OCI-M1 (cell line): ENCODE measurements around the gene POR.
A peak's percentile ranks its signal among the peaks of the same experiment; 100 is the strongest.
"Not testable (repeated sequence)": the region's sequence is repeated elsewhere in the genome, so short reads cannot be mapped to it uniquely, and the experiment has no call there.

Experiments used
- DNase-seq: peaks from one replicate; lab custom pipeline; 2025; lab: John Stamatoyannopoulos, UW

Gene POR

DNA sequence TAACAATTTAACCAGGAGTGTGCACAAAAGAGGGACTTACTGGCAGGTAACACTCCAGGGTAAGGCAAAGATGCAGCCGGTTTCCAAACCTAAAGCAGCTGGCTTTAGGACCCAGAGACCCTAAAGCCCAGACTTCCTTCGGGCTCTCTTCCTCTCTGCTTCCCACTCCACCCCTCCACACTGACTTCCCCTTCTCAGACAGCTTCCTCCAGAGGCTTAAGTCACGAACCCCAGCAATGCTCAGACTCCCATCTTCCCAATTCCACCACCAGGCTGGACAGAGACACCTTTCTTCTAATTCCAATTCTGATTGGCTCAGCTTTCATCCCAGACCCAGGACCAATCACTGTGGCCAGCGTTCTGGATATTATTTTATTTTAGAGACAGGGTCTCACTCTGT is 108.0 kb downstream of the POR start:
- DNase-seq, result peak; percentile 82

DNA sequence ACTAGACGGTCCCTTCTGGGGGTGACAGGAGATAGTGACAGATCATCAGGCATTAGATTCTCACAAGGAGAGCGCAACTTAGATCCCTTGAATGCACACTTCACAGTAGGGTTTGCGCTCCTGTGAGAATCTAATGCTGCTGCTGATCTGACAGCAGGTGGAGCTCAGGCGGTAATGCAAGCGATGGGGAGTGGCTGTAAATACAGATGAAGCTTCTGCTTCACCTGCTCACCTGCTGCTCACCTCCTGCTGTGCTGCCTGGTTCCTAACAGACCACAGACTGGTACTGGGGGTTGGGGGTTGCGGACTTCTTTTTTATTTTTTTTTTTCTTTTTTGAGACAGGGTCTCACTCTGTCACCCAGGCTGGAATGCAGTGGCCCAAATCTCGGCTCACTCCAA is 114.7 kb downstream of the POR start:
- DNase-seq, result not testable (repeated sequence)

DNA sequence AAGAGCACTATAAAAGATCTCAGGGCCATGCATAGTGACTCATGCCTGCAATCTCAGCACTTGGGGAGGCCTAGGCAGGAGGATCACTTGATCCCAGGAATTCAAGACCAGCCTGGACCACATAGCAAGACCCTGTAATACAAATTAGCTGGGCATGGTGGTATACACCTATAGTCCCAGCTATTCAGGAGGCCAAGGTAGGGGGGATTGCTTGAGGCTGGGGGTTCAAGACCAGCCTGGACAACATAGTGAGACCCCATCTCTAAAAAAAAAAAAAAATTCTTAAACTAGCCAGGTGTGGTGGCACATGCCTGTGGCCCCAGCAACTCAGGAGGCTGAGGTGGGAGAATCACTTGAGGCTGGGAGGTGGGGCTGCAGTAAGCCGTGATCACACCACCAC is 117.0 kb downstream of the POR start:
- no peak for DNase-seq
